Lung (tissue), 12 donors: Measurements from ENCODE around the gene C20orf173. TPM values are rescaled to one million over a fixed set of nuclear protein-coding genes. Genes with fewer than 3 reads are reported as not detected.

Experiments
- ATAC-seq: fragments of 200-7000 bp; cut with Tn5 transposase; one replicate; pipeline ENCODE4 v1.9.1; 2020; ENCODE audit warnings: moderate number of reproducible peaks; ENCODE audit not compliant: insufficient read depth, low FRiP score
- DNase-seq, 3 donors: peaks; one replicate each; pipeline ENCODE4 v3.0.0-alpha.2; 2013 to 2017
- H3K27ac ChIP-seq, 2 donors: one replicate each; pipeline ENCODE4 v1.5.1; 2013; ENCODE audit warnings: mild to moderate bottlenecking in 2 of 2, moderate library complexity in 2 of 2, control low read depth in 1 of 2, inconsistent platforms in 1 of 2, low read depth in 1 of 2, low read length in 1 of 2
- H3K27me3 ChIP-seq, 3 donors: one replicate each; pipeline ENCODE4 v1.5.1; 2013; ENCODE audit warnings: low read length in 2 of 3; ENCODE audit not compliant: control insufficient read depth in 3 of 3, insufficient read depth in 3 of 3
- H3K36me3 ChIP-seq, 4 donors: one replicate each; pipeline ENCODE4 v1.5.1; 2013; ENCODE audit warnings: low read length in 4 of 4, mild to moderate bottlenecking in 1 of 4, moderate library complexity in 1 of 4; ENCODE audit not compliant: control insufficient read depth in 4 of 4, insufficient read depth in 4 of 4
- H3K4me1 ChIP-seq, 5 donors: one replicate each; pipeline ENCODE4 v1.5.1; 2013; ENCODE audit warnings: low read length in 5 of 5, mild to moderate bottlenecking in 2 of 5, moderate library complexity in 1 of 5; ENCODE audit not compliant: control insufficient read depth in 5 of 5, insufficient read depth in 5 of 5
- H3K4me3 ChIP-seq: one replicate; pipeline ENCODE4 v1.5.1; 2013; ENCODE audit warnings: mild to moderate bottlenecking, control low read depth, moderate library complexity
- H3K9ac ChIP-seq, 2 donors: one replicate each; pipeline ENCODE4 v1.5.1; 2013; ENCODE audit warnings: low read length in 2 of 2, control low read depth in 1 of 2; ENCODE audit not compliant: insufficient read depth in 1 of 2
- H3K9me3 ChIP-seq, 4 donors: one replicate each; pipeline ENCODE4 v1.5.1; 2013; ENCODE audit warnings: low read length in 3 of 4, mild to moderate bottlenecking in 1 of 4, moderate library complexity in 1 of 4; ENCODE audit not compliant: control insufficient read depth in 4 of 4, insufficient read depth in 3 of 4
- CTCF ChIP-seq: IDR thresholded peaks from 2 replicates; pipeline ENCODE4 v1.5.1; 2012; ENCODE audit warnings: mild to moderate bottlenecking; ENCODE audit errors: control extremely low read depth, extremely low read depth
- WGBS, 2 donors: extraction: QIAGEN DNeasy Blood & Tissue Kit; methylation state at CpG; one replicate each; pipeline ENCODE4 v1.1.7; 2013; 5-methylcytosine and 5-hydroxymethylcytosine counted together
- polyA plus RNA-seq, 2 donors: library from polyadenylated mRNA; stranded (reverse); fragments of 200-250 nt; gene quantifications; one replicate each; pipeline ENCODE4 v1.2.1, GENCODE V29; 2013
- total RNA-seq, 2 donors: library from RNA; depleted of rRNA in 1 of 2; stranded (reverse); fragments of >200 nt in 1 of 2; gene quantifications; one replicate each; pipeline ENCODE4 v1.2.1, GENCODE V29; 2014 to 2021
- donor health status: control.
- donor health status: control.
- donor health status: Bipolar disorder and iron deficiency.
- donor health status: healthy.
- donor health status: DM: yes; HTN: yes; CAD: no.

The C20orf173 gene
- total and polyA plus RNA-seq, 4 donors: not detected

GRCh38 chr20:35492352-35492751, 37.1 kb downstream of the C20orf173 start:
- DNase-seq (no peak), ATAC-seq (no peak)
- no peak for TF ChIP-seq CTCF
- H3K9ac ChIP-seq: no peak overlapping the region
- no peak overlapping the region for H3K4me3 ChIP-seq
- no peaks in the 10 kb centered on the region for H3K4me1 ChIP-seq
- 96 to 98% methylated on average over 6 of the region's 6 CpGs for WGBS, 2 donors
- H3K27me3 ChIP-seq: no peaks in the 10 kb centered on the region
- no peaks in the 10 kb centered on the region for H3K9me3 ChIP-seq
- peaks cover 4 to 45% (median 34%) of the 10 kb centered on the region in 4 donors for H3K36me3 ChIP-seq
- no peak overlapping the region for H3K27ac ChIP-seq

- Histone ChIP-seq H3K27ac (no peak overlapping the region), H3K4me1 (no peaks in the 10 kb centered on the region), H3K4me3 (no peak overlapping the region), H3K9ac (no peak overlapping the region), H3K27me3 (no peaks in the 10 kb centered on the region), H3K9me3 (no peaks in the 10 kb centered on the region), H3K36me3 (peaks cover 6 to 42% (median 33%) of the 10 kb centered on the region in 4 donors)
- TF ChIP-seq CTCF: no peak
- ATAC-seq (no peak), DNase-seq (no peak)
- WGBS, 2 donors: 94 to 96% methylated on average over 5 of the region's 5 CpGs
Observed at GRCh38 chr20:35491823-35492222, 37.6 kb downstream of the C20orf173 start.

- peak in 1 of 3 donors; percentile 8 for DNase-seq
- Histone ChIP-seq H3K36me3 (peaks cover 7 to 39% (median 32%) of the 10 kb centered on the region in 4 donors), H3K4me3 (peak overlapping the region; percentile 19), H3K27ac (peak overlapping the region in 1 of 2 donors; percentile 50), H3K9ac (no peak overlapping the region), H3K27me3 (no peaks in the 10 kb centered on the region), H3K9me3 (no peaks in the 10 kb centered on the region), H3K4me1 (no peaks in the 10 kb centered on the region)
- WGBS, 2 donors: 25 to 69% methylated on average over 6 of the region's 6 CpGs
- TF ChIP-seq CTCF: no peak
- peak; percentile 62 for ATAC-seq
Observed at GRCh38 chr20:35490736-35491181, 38.7 kb downstream of the C20orf173 start.

- no peaks in the 10 kb centered on the region for H3K4me1 ChIP-seq
- TF ChIP-seq CTCF: no peak
- ATAC-seq (no peak), DNase-seq (no peak)
- no peak overlapping the region for H3K9ac ChIP-seq
- no peaks in the 10 kb centered on the region for H3K9me3 ChIP-seq
- no peak overlapping the region for H3K27ac ChIP-seq
- no peak overlapping the region for H3K4me3 ChIP-seq
- 93 to 94% methylated on average over 5 of the region's 5 CpGs for WGBS, 2 donors
- peaks cover 6 to 37% (median 27%) of the 10 kb centered on the region in 4 donors for H3K36me3 ChIP-seq
- no peaks in the 10 kb centered on the region for H3K27me3 ChIP-seq
Observed at GRCh38 chr20:35489717-35490116, 39.7 kb downstream of the C20orf173 start.
